K562 (cell line): ENCODE measurements around the gene S1PR1. TPM values are rescaled to one million over a fixed set of nuclear protein-coding genes. Genes with fewer than 3 reads are reported as not detected.

ENCODE experiments used
- ATAC-seq: fragments of 200-7000 bp; cut with Tn5 transposase; 3 replicates; pipeline ENCODE4 v1.9.1; 2020; ENCODE audit warnings: moderate library complexity
- BruUV-seq: library from RNA; stranded (reverse); fragments of 400-500 nt; replicated peaks from 2 replicates; lab custom pipeline; 2021; lab: Mats Ljungman, UMichigan
- CTCF ChIA-PET: fragments of 300-600 bp; formaldehyde crosslinking; extraction: SDS; loops from one replicate; lab custom pipeline; 2021; ENCODE audit warnings: low intra/inter-chr PET ratio; lab: Yijun Ruan, JAX
- POLR2A ChIA-PET: fragments of 300-600, 350-650 bp; sonication (Branson Sonifier 250); formaldehyde crosslinking; extraction: SDS; loops from one replicate; lab custom pipeline; 2021; ENCODE audit warnings: antibody characterized with exemption, inconsistent platforms; lab: Yijun Ruan, JAX
- DNase-seq, 4 experiments: peaks; one replicate each; pipeline versions ENCODE4 v3.0.0 to v3.0.0-alpha.2; 2011 to 2018; ENCODE audit warnings: low spot score in 3 of 4, mixed read lengths in 3 of 4; ENCODE audit errors: extremely low read depth in 1 of 4
- FAIRE-seq: peaks from 2 replicates; lab custom pipeline; 2011; peaks lifted over from hg19 to GRCh38; lab: Jason Lieb, UNC
- H2AFZ ChIP-seq: 2 replicates; pipeline ENCODE4 v1.6.0; 2011; ENCODE audit warnings: low read depth, low read length, control low read depth, inconsistent platforms
- H3K27ac ChIP-seq: fragments of 200-600 bp; 3 replicates; pipeline ENCODE4 v1.8.0; 2011; ENCODE audit warnings: low read depth, mild to moderate bottlenecking, control low read depth, inconsistent platforms, low read length, moderate library complexity, mixed read lengths; ENCODE audit errors: extremely low read depth
- H3K27me3 ChIP-seq, 2 experiments: fragments of 300-600 bp in 1 of 2; 2 replicates in 1 of 2; 3 replicates in 1 of 2; pipeline versions ENCODE4 v1.6.0 to v1.8.0; 2011; ENCODE audit warnings: inconsistent platforms in 2 of 2, low read length in 2 of 2, mild to moderate bottlenecking in 1 of 2, mixed read lengths in 1 of 2, moderate library complexity in 1 of 2; ENCODE audit not compliant: control insufficient read depth in 2 of 2, insufficient read depth in 2 of 2
- H3K36me3 ChIP-seq: fragments of 300-600 bp; 3 replicates; pipeline ENCODE4 v1.8.0; 2011; ENCODE audit warnings: mild to moderate bottlenecking, low read length, inconsistent platforms; ENCODE audit not compliant: control insufficient read depth, insufficient read depth
- H3K4me1 ChIP-seq, 2 experiments: fragments of 200-600 bp in 1 of 2; replicated peaks in 1 of 2; 2 replicates in 1 of 2; 3 replicates in 1 of 2; pipeline versions ENCODE4 v1.5.1 to v1.8.0; 2011; ENCODE audit warnings: inconsistent platforms in 2 of 2, low read length in 2 of 2, mild to moderate bottlenecking in 1 of 2, mixed read lengths in 1 of 2, moderate library complexity in 1 of 2; ENCODE audit not compliant: control insufficient read depth in 2 of 2, insufficient read depth in 2 of 2
- H3K4me2 ChIP-seq: 2 replicates; pipeline ENCODE4 v1.6.1; 2011; ENCODE audit warnings: low read length, control low read depth, inconsistent platforms, mixed read lengths; ENCODE audit not compliant: insufficient read depth
- H3K4me3 ChIP-seq: fragments of 200-600 bp; sonication (generic), shearing (Covaris generic); 2 replicates; pipeline ENCODE4 v1.5.1; 2016; ENCODE audit warnings: control low read depth, inconsistent platforms
- H3K79me2 ChIP-seq: fragments of 200-600 bp; 3 replicates; pipeline ENCODE4 v1.8.0; 2011; ENCODE audit warnings: low read length, inconsistent platforms; ENCODE audit not compliant: control insufficient read depth, insufficient read depth
- H3K9ac ChIP-seq, 2 experiments: 2 replicates each; pipeline versions ENCODE4 v1.6.0 to v1.6.1; 2011; ENCODE audit warnings: low read depth in 2 of 2, low read length in 2 of 2, control low read depth in 1 of 2, inconsistent platforms in 1 of 2, mild to moderate bottlenecking in 1 of 2, mixed read lengths in 1 of 2; ENCODE audit not compliant: insufficient read depth in 1 of 2
- H3K9me1 ChIP-seq: one replicate; pipeline ENCODE4 v1.6.0; 2011; ENCODE audit warnings: inconsistent platforms, mild to moderate bottlenecking, low read length, moderate library complexity; ENCODE audit not compliant: control insufficient read depth, insufficient read depth
- H3K9me3 ChIP-seq: replicated peaks from 2 replicates; pipeline ENCODE4 v1.5.1; 2011; ENCODE audit warnings: low read depth, low read length, inconsistent platforms; ENCODE audit not compliant: control insufficient read depth, insufficient read depth
- H4K20me1 ChIP-seq: replicated peaks from 2 replicates; pipeline ENCODE4 v1.6.1; 2011; ENCODE audit warnings: low read length, inconsistent platforms, mixed read lengths; ENCODE audit not compliant: control insufficient read depth, insufficient read depth
- DPF2 ChIP-seq: fragments of 450-650 bp; IDR thresholded peaks from 2 replicates; pipeline ENCODE4 v1.6.1; 2016
- MITF ChIP-seq: IDR thresholded peaks from 2 replicates; pipeline ENCODE4 v1.6.1; 2014; ENCODE audit warnings: antibody characterized with exemption
- PKNOX1 ChIP-seq: fragments of 450-650 bp; IDR thresholded peaks from 2 replicates; pipeline ENCODE4 v1.6.1; 2016
- TSHZ1 ChIP-seq: fragments of 250-450 bp; sonication (Bioruptor Pico); IDR thresholded peaks from 2 replicates; pipeline ENCODE4 v1.4.0; 2020; ENCODE audit warnings: mild to moderate bottlenecking, moderate library complexity
- ZNF512 ChIP-seq: IDR thresholded peaks from 2 replicates; pipeline ENCODE4 v1.6.1; 2016; ENCODE audit warnings: missing genetic modification characterization, missing compliant biosample characterization
- WGBS: fragments of 100-300 bp; shearing (Covaris generic); methylation state at CpG from one replicate; pipeline ENCODE4 v1.1.6; 2016; ENCODE audit warnings: low coverage, mixed read lengths; ENCODE audit not compliant: insufficient coverage; ENCODE audit errors: missing lambda C conversion rate; 5-methylcytosine and 5-hydroxymethylcytosine counted together
- in situ Hi-C: fragments of 300-500 bp; cut with MboI; formaldehyde crosslinking; loops from 4 replicates; pipeline ENCODE4 v1.15.0; 2018; ENCODE audit warnings: inconsistent platforms, mixed read lengths
- intact Hi-C: fragments of 100-400 bp; cut with micrococcal nuclease; formaldehyde crosslinking; loops from 2 replicates; pipeline ENCODE4 v1.14.2; 2022
- polyA plus RNA-seq, 8 experiments: library from polyadenylated mRNA; depleted of rRNA in 4 of 8; stranded (reverse) in 5 of 8; unstranded in 3 of 8; fragments of >200 nt; fragmentation: Nextera tagmentation in 2 of 8; fragmentation: Illumina TruSeq in 1 of 8; extraction: Ambion mirVana in 2 of 8; extraction: Trizol in 1 of 8; gene quantifications; 2 replicates each; pipeline versions ENCODE4 v1.2.1 to v1.2.3, GENCODE V29; 2011 to 2014; ENCODE audit warnings: inconsistent platforms in 1 of 8, missing spikeins in 1 of 8
- total RNA-seq, 7 experiments: library from RNA; depleted of rRNA in 6 of 7; stranded (reverse); fragments of >200 nt in 6 of 7; fragmentation: Illumina TruSeq in 2 of 7; extraction: Trizol in 2 of 7; gene quantifications; 2 replicates each; pipeline versions ENCODE4 v1.2.1 to v1.2.3, GENCODE V29; 2011 to 2021; ENCODE audit warnings: low replicate concordance in 1 of 7

S1PR1 gene
- total and polyA plus RNA-seq, 9 of the 15 experiments (the other 6 are each of a cell fraction or from before 2014, with no cell fraction given): 0.22 to 1.2 (median 0.43) TPM

GRCh38 chr1:101207891-101208290, 28.9 kb upstream of the S1PR1 start:
- H3K27ac ChIP-seq: no peak overlapping the region
- CTCF ChIA-PET: no interaction called here
- no peaks in the 10 kb centered on the region for H3K27me3 ChIP-seq
- no peaks in the 10 kb centered on the region for H3K9me1 ChIP-seq
- no peak for DNase-seq
- no peak overlapping the region for H3K9ac ChIP-seq
- in situ Hi-C loops (no loop called here), intact Hi-C loops (no loop called here)
- no peaks in the 10 kb centered on the region for H4K20me1 ChIP-seq
- ATAC-seq: no peak
- H3K4me2 ChIP-seq: no peak overlapping the region
- WGBS: 18% methylated on average over 2 of the region's 2 CpGs
- no peak overlapping the region for H2AFZ ChIP-seq
- no peaks in the 10 kb centered on the region for H3K79me2 ChIP-seq
- H3K4me1 ChIP-seq: no peaks in the 10 kb centered on the region; a peak in 2 of 5 replicates
- FAIRE-seq: no peak
- TF ChIP-seq TSHZ1 (CRISPR knock-in tag) (no peak), ZNF512 (tag) (no peak), PKNOX1 (no peak), MITF (no peak), DPF2 (no peak)
- no TSS peak for BruUV-seq
- H3K36me3 ChIP-seq: no peaks in the 10 kb centered on the region
- POLR2A ChIA-PET: no interaction called here
- H3K4me3 ChIP-seq: no peak overlapping the region
- no peaks in the 10 kb centered on the region for H3K9me3 ChIP-seq
